ENCODE results near the gene MPZL1.
A peak's percentile ranks its signal among the peaks of the same experiment; 100 is the strongest.

MPZL1 gene

DNA sequence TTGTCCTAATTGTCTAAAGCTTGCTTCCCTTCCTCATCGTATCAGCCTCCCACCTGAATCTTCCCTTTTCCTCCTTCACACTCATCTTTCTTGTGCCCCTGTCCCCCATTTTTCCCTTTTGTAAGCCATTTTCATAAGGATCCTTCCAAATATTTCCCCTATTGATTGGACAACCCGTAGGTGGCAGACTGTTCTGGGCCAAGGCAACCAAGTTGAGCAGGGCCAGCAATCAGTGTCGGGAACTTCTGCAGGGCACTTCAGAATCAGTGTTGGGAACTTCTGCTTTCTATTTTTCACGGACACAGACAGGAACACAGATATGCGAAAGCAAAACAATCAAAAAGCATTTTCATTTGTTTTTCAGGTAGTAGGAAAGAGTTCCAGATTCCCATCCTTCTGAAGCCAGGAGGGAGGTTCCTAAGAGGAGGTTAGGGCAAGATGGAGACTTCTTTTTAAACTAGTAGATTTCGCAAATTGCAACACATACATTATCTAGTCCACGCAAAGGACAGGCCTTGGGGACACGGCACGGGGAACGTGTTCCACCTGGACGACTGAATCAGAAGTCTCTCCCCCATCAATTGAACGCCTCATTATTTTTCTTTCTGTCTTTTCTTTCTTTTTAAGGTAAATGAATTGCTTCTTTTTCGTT is 691 bp upstream of the MPZL1 start:
- H3K4me1 ChIP-seq (ENCODE audit: control insufficient read depth in 1 of 2, insufficient read depth in 2 of 2, low read length in 2 of 2) = peaks cover 10 to 12% of the 10 kb centered on the region in 2 donors
- peak overlapping the region; percentile 85 for H3K27ac ChIP-seq (ENCODE audit: low read length)
- H3K4me3 ChIP-seq (ENCODE audit: low read depth in 1 of 2, low read length in 2 of 2) = peak overlapping the region; percentile 77 to 97
- no peaks in the 10 kb centered on the region for H3K9me3 ChIP-seq (ENCODE audit: control insufficient read depth in 1 of 2, low read length in 2 of 2)
- no peaks in the 10 kb centered on the region for H3K27me3 ChIP-seq (ENCODE audit: low read depth, low read length)
- H3K36me3 ChIP-seq (ENCODE audit: control insufficient read depth in 1 of 2, insufficient read depth in 2 of 2, low read length in 2 of 2) = no peaks in the 10 kb centered on the region

DNA sequence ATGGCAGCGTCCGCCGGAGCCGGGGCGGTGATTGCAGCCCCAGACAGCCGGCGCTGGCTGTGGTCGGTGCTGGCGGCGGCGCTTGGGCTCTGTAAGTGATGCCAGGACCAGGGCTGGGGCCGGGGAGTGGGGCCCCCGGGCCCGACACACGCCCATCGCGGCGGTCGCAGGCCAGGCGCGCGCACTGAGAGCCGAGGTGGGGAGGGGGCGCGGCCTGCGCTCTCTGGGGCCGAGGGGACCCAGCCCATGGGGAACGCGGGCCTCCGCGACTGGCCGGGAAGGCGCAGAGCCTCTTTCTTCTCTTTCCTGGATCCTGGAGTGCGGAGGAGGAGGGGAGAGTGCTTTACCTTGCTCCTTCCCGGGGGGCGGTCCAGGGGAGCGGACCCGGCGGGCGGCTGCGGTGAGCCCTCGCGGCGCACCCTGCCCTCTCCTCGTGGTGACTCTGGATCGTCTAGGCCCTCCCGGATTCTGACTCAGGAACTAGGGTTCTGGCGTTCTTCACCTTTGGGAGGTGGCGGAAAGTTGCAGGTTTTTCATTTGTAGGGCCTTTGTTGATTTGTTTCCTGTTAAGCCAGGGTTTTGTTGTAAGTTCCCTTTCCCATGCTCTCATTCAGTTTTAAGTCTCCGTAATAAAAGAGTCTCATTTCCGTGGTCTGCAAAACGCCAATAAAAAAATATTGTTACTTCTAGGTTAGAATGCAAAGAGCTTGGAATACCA is 529 bp downstream of the MPZL1 start:
- Histone ChIP-seq H3K4me1 (ENCODE audit: control insufficient read depth in 1 of 2, insufficient read depth in 2 of 2, low read length in 2 of 2) (peaks cover 16% of the 10 kb centered on the region in 2 donors), H3K27ac (ENCODE audit: low read length) (peak overlapping the region; percentile 47), H3K4me3 (ENCODE audit: low read depth in 1 of 2, low read length in 2 of 2) (peak overlapping the region; percentile 77 to 97), H3K9me3 (ENCODE audit: control insufficient read depth in 1 of 2, low read length in 2 of 2) (no peaks in the 10 kb centered on the region), H3K36me3 (ENCODE audit: control insufficient read depth in 1 of 2, insufficient read depth in 2 of 2, low read length in 2 of 2) (no peaks in the 10 kb centered on the region), H3K27me3 (ENCODE audit: low read depth, low read length) (no peaks in the 10 kb centered on the region)

DNA sequence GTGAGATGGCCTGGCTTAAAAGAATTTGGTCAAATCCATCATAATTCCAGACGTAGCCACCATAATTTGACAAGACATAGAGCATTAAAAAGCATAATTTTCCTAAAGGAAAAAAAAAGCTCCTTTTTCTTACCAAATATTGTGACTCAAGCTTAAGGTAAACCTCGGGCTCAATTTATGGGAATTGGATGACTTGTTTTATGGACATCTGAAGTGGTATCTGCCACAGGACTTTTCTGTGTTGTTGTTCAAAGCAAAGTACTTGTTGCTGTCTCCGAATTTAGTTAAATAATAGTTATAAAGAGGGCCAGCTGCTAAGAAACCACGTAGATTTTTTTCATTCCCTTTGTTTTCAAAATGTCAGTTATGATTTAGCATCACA is 1.1 kb downstream of the MPZL1 start:
- Histone ChIP-seq H3K4me1 (ENCODE audit: control insufficient read depth in 1 of 2, insufficient read depth in 2 of 2, low read length in 2 of 2) (peaks cover 16% of the 10 kb centered on the region in 2 donors), H3K27me3 (ENCODE audit: low read depth, low read length) (no peaks in the 10 kb centered on the region)

DNA sequence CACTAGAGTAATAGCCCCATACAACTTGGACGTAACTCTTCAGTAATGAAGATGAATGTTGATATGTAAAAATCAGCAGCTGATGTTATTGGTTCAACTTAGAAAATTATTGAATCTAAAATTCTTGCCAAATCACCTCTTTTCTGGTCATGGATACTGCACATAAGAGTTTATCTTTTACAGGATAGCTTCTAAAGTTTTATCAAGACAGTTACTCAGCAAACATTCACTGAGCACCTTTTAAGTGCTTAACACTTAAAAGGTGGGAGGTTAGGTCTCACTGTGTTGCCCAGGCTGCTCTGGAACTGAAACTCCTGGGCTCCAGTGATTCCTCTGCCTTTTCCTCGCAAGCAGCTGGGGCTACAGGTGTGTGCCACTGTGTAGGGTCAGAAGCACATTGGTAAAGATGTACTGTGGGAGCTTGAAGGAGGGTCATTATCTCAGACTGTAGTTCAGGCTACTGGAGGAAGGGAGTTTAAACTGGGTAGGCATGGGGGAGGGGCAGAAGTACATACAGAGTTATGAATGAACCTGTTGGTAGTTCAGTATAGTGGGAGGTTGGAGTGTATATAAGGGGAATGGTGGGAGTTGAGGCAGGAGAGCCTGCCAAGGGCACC is 2.0 kb downstream of the MPZL1 start:
- Histone ChIP-seq H3K4me1 (ENCODE audit: control insufficient read depth in 1 of 2, insufficient read depth in 2 of 2, low read length in 2 of 2) (peaks cover 16% of the 10 kb centered on the region in 2 donors), H3K9me3 (ENCODE audit: control insufficient read depth in 1 of 2, low read length in 2 of 2) (no peaks in the 10 kb centered on the region), H3K27me3 (ENCODE audit: low read depth, low read length) (no peaks in the 10 kb centered on the region), H3K4me3 (ENCODE audit: low read depth in 1 of 2, low read length in 2 of 2) (peak overlapping the region; percentile 77 to 97), H3K27ac (ENCODE audit: low read length) (peak overlapping the region; percentile 47), H3K36me3 (ENCODE audit: control insufficient read depth in 1 of 2, insufficient read depth in 2 of 2, low read length in 2 of 2) (no peaks in the 10 kb centered on the region)

More for the DNA sequence above, 1.1 kb downstream of the MPZL1 start:
- Histone ChIP-seq H3K4me3 (ENCODE audit: low read depth in 1 of 2, low read length in 2 of 2) (peak overlapping the region; percentile 77 to 97), H3K9me3 (ENCODE audit: control insufficient read depth in 1 of 2, low read length in 2 of 2) (no peaks in the 10 kb centered on the region), H3K36me3 (ENCODE audit: control insufficient read depth in 1 of 2, insufficient read depth in 2 of 2, low read length in 2 of 2) (no peaks in the 10 kb centered on the region), H3K27ac (ENCODE audit: low read length) (peak overlapping the region; percentile 47)

DNA sequence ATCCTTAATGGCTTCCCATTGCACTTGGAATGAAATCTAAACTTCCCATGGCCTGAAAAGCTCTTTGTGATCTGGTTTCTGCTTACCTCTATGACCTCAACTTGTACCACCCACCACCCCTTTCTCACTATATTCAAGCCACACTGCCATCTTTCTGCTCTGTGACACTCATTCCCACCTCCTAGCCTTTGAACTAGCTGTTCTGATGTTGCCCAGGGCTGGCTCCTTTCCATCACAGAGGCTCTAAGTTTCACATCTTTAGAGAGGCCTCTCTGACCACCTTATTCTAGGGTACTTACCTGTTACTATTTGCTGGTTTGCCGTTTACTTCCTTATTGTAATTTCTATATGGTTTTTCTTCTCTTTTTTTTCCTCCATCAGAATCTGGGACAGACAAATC is 4.2 kb downstream of the MPZL1 start:
- no peak overlapping the region for H3K4me3 ChIP-seq (ENCODE audit: low read depth in 1 of 2, low read length in 2 of 2)
- H3K27me3 ChIP-seq (ENCODE audit: low read depth, low read length) = no peaks in the 10 kb centered on the region
- H3K27ac ChIP-seq (ENCODE audit: low read length) = no peak overlapping the region
- peaks cover 0 to 8% of the 10 kb centered on the region in 2 donors for H3K36me3 ChIP-seq (ENCODE audit: control insufficient read depth in 1 of 2, insufficient read depth in 2 of 2, low read length in 2 of 2)
- no peaks in the 10 kb centered on the region for H3K9me3 ChIP-seq (ENCODE audit: control insufficient read depth in 1 of 2, low read length in 2 of 2)
- peaks cover 12% of the 10 kb centered on the region in 2 donors for H3K4me1 ChIP-seq (ENCODE audit: control insufficient read depth in 1 of 2, insufficient read depth in 2 of 2, low read length in 2 of 2)

DNA sequence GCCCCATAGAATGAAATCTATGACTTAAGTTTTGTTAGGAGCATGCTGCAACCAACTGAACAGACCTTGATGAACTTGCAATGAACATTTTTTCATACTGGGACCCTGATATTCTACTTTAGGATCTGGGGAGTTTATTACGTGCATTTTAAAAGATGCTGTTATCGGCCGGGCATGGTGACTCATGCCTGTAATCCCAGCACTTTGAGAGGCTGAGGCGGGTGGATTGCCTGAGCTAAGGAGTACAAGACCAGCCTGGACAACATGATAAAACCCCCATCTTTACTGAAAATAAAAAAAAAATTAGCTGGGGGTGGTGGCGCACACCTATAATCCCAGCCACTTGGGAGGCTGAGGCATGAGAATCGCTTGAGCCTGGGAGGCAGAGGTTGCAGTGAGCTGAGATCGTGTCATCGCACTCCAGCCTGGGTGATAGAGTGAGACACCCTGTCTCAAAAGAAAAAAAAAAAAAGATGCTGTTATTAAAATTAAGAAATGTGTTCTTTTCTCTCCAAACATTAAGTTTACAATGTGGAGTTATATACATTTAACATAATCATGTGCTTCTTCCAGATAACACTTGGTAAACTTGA is 7.1 kb downstream of the MPZL1 start:
- peaks cover 9 to 11% of the 10 kb centered on the region in 2 donors for H3K4me1 ChIP-seq (ENCODE audit: control insufficient read depth in 1 of 2, insufficient read depth in 2 of 2, low read length in 2 of 2)
- H3K27ac ChIP-seq (ENCODE audit: low read length) = no peak overlapping the region
- H3K27me3 ChIP-seq (ENCODE audit: low read depth, low read length) = no peaks in the 10 kb centered on the region
- H3K36me3 ChIP-seq (ENCODE audit: control insufficient read depth in 1 of 2, insufficient read depth in 2 of 2, low read length in 2 of 2) = peaks cover 0 to 8% of the 10 kb centered on the region in 2 donors
- no peak overlapping the region for H3K4me3 ChIP-seq (ENCODE audit: low read depth in 1 of 2, low read length in 2 of 2)
- no peaks in the 10 kb centered on the region for H3K9me3 ChIP-seq (ENCODE audit: control insufficient read depth in 1 of 2, low read length in 2 of 2)

DNA sequence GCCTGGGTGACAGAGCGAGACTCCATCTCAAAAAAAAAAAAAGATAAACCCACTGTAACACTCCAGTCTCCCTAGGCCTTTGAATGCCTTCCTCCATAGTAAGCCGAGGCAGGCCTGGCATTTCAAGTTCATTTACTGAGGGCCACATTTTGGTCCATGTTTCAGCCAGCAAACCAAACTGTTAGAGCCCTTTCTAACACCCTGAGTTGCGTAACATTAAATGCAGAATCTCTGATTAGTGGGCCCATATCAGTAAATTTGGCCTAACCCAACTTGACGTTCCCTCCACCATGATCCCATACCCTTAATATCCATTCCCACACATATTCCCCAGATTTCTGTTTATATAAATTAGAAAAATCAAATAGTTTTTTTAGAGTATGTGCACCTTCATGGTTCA is 12.4 kb downstream of the MPZL1 start:
- Histone ChIP-seq H3K9me3 (ENCODE audit: control insufficient read depth in 1 of 2, low read length in 2 of 2) (no peaks in the 10 kb centered on the region), H3K27ac (ENCODE audit: low read length) (no peak overlapping the region), H3K4me1 (ENCODE audit: control insufficient read depth in 1 of 2, insufficient read depth in 2 of 2, low read length in 2 of 2) (peaks cover 6 to 7% of the 10 kb centered on the region in 2 donors), H3K4me3 (ENCODE audit: low read depth in 1 of 2, low read length in 2 of 2) (no peak overlapping the region), H3K27me3 (ENCODE audit: low read depth, low read length) (no peaks in the 10 kb centered on the region), H3K36me3 (ENCODE audit: control insufficient read depth in 1 of 2, insufficient read depth in 2 of 2, low read length in 2 of 2) (peaks cover 0 to 8% of the 10 kb centered on the region in 2 donors)

DNA sequence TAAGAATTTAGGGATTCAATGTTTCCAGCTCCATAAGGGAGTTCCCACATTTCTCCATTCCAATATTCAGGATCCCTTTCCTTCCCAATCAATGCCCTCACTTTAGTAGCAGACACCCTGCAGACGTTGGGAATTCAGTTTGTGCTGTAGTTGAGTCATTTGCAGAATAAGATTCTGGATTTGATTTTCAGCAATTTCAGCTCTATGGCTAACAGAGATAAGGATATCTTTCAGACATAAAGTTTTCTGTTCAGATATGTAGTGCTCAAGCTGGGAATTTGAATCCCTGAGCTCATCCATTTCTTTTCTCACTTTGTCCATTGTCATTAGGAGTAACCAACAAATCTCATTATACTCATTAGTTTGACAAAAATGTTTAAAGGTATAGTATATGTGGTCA is 13.1 kb downstream of the MPZL1 start:
- no peaks in the 10 kb centered on the region for H3K9me3 ChIP-seq (ENCODE audit: control insufficient read depth in 1 of 2, low read length in 2 of 2)
- peaks cover 7 to 11% of the 10 kb centered on the region in 2 donors for H3K4me1 ChIP-seq (ENCODE audit: control insufficient read depth in 1 of 2, insufficient read depth in 2 of 2, low read length in 2 of 2)
- H3K27me3 ChIP-seq (ENCODE audit: low read depth, low read length) = no peaks in the 10 kb centered on the region
- no peak overlapping the region for H3K4me3 ChIP-seq (ENCODE audit: low read depth in 1 of 2, low read length in 2 of 2)
- H3K27ac ChIP-seq (ENCODE audit: low read length) = no peak overlapping the region
- H3K36me3 ChIP-seq (ENCODE audit: control insufficient read depth in 1 of 2, insufficient read depth in 2 of 2, low read length in 2 of 2) = peaks cover 0 to 8% of the 10 kb centered on the region in 2 donors

DNA sequence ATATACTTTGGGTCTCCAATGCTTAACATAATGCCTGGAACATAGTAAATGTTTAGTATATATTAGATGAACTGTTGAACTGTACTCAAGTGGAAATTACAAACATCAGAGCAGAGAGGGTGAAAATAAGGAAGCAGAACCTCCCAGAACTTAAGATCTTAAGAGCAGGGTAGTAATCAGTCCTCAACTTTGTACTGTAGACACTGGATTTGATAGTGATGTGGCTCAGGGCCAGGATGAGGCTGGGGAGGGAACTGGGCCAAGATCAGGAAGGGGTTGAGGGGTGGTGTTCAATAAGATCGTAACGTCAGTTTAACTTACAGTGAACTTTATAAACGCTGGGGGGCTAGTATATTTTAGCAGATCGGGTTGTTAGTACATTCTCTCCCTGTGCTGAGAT is 15.4 kb downstream of the MPZL1 start:
- Histone ChIP-seq H3K4me1 (ENCODE audit: control insufficient read depth in 1 of 2, insufficient read depth in 2 of 2, low read length in 2 of 2) (peaks cover 7 to 15% of the 10 kb centered on the region in 2 donors), H3K4me3 (ENCODE audit: low read depth in 1 of 2, low read length in 2 of 2) (no peak overlapping the region), H3K27ac (ENCODE audit: low read length) (peak overlapping the region; percentile 16), H3K36me3 (ENCODE audit: control insufficient read depth in 1 of 2, insufficient read depth in 2 of 2, low read length in 2 of 2) (no peaks in the 10 kb centered on the region), H3K27me3 (ENCODE audit: low read depth, low read length) (no peaks in the 10 kb centered on the region), H3K9me3 (ENCODE audit: control insufficient read depth in 1 of 2, low read length in 2 of 2) (no peaks in the 10 kb centered on the region)

DNA sequence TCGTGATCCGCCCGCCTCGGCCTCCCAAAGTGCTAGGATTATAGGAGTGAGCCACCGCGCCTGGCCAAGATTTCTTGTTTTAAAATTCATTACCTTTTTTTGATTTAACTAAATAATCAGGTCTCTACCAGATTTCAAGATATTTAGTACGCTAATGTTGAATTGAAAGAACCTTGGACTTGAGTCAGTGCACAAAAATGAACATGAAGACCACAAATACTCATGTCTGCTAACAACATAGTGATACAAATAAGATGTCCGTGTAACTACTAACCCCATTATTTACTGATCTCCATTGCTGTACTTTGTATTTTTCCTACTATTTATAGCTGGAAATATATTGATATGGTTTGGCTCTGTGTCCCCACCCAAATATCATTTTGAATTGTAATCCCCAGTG is 16.4 kb downstream of the MPZL1 start:
- no peak overlapping the region for H3K4me3 ChIP-seq (ENCODE audit: low read depth in 1 of 2, low read length in 2 of 2)
- no peaks in the 10 kb centered on the region for H3K27me3 ChIP-seq (ENCODE audit: low read depth, low read length)
- no peaks in the 10 kb centered on the region for H3K9me3 ChIP-seq (ENCODE audit: control insufficient read depth in 1 of 2, low read length in 2 of 2)
- no peak overlapping the region for H3K27ac ChIP-seq (ENCODE audit: low read length)
- H3K36me3 ChIP-seq (ENCODE audit: control insufficient read depth in 1 of 2, insufficient read depth in 2 of 2, low read length in 2 of 2) = no peaks in the 10 kb centered on the region
- peaks cover 7 to 15% of the 10 kb centered on the region in 2 donors for H3K4me1 ChIP-seq (ENCODE audit: control insufficient read depth in 1 of 2, insufficient read depth in 2 of 2, low read length in 2 of 2)

DNA sequence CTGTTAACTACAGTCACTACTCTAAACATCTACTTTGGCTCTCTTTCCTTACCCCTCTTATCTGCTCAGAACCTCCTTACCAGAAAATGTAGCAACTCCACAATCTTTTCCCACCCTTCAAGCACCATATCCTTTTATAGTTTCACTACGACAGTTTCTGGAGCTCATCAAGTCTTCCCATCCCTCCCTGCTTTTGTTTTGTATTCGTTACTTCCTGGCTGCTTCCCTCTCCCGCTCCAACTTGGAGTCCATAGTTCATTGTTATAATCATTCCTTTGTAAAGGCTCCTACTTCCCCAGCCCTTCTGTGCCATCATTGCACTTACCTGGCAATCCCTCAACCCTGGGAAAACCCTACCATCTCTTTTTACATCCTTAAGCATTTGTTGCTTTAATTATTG is 18.0 kb downstream of the MPZL1 start:
- H3K4me1 ChIP-seq (ENCODE audit: control insufficient read depth in 1 of 2, insufficient read depth in 2 of 2, low read length in 2 of 2) = peaks cover 5 to 16% of the 10 kb centered on the region in 2 donors
- no peak overlapping the region for H3K4me3 ChIP-seq (ENCODE audit: low read depth in 1 of 2, low read length in 2 of 2)
- H3K27me3 ChIP-seq (ENCODE audit: low read depth, low read length) = no peaks in the 10 kb centered on the region
- no peaks in the 10 kb centered on the region for H3K36me3 ChIP-seq (ENCODE audit: control insufficient read depth in 1 of 2, insufficient read depth in 2 of 2, low read length in 2 of 2)
- peak overlapping the region; percentile 75 for H3K27ac ChIP-seq (ENCODE audit: low read length)
- no peaks in the 10 kb centered on the region for H3K9me3 ChIP-seq (ENCODE audit: control insufficient read depth in 1 of 2, low read length in 2 of 2)
